SK-N-SH (cell line): ENCODE results near the gene CHST15. TPM values are rescaled to one million over a fixed set of nuclear protein-coding genes. Genes with fewer than 3 reads are reported as not detected.

Source experiments
- CTCF ChIA-PET: fragments of 300-600, 350-600 bp; formaldehyde crosslinking; extraction: SDS; loops from one replicate; lab custom pipeline; 2021; lab: Yijun Ruan, JAX
- POLR2A ChIA-PET: fragments of 350-600 bp; sonication (Branson Sonifier 250); formaldehyde crosslinking; extraction: SDS; loops from one replicate; lab custom pipeline; 2020; ENCODE audit warnings: antibody characterized with exemption, inconsistent platforms; lab: Yijun Ruan, JAX
- DNase-seq: peaks from one replicate; pipeline ENCODE4 v3.0.0; 2012
- H2AFZ ChIP-seq: fragments of 200-600 bp; sonication (generic); 2 replicates; pipeline ENCODE4 v1.8.1; 2016; ENCODE audit warnings: antibody characterized with exemption, mild to moderate bottlenecking, low read depth
- H3F3A ChIP-seq: fragments of 200-600 bp; sonication (generic); replicated peaks from 2 replicates; pipeline ENCODE3; 2016; ENCODE audit warnings: antibody characterized with exemption, mild to moderate bottlenecking; ENCODE audit not compliant: insufficient read depth
- H3K27ac ChIP-seq, 2 experiments: fragments of 200-500 bp in 1 of 2; fragments of 200-600 bp in 1 of 2; sonication (Bioruptor generic) in 1 of 2; sonication (generic), shearing (Covaris generic) in 1 of 2; 2 replicates each; pipeline versions ENCODE4 v1.5.1 to v1.6.1; 2014 to 2016; ENCODE audit warnings: low read depth in 2 of 2, inconsistent platforms in 1 of 2, low read length in 1 of 2, mild to moderate bottlenecking in 1 of 2, mixed read lengths in 1 of 2
- H3K27me3 ChIP-seq: fragments of 200-600 bp; sonication (generic), shearing (Covaris generic); 2 replicates; pipeline ENCODE4 v1.6.1; 2016; ENCODE audit warnings: mixed run types; ENCODE audit not compliant: insufficient read depth
- H3K36me3 ChIP-seq, 2 experiments: fragments of 200-500 bp in 1 of 2; fragments of 200-600 bp in 1 of 2; sonication (Bioruptor generic) in 1 of 2; sonication (generic) in 1 of 2; replicated peaks in 1 of 2; 2 replicates each; pipeline versions ENCODE3 to v1.5.1; 2014 to 2016; ENCODE audit warnings: low read length in 1 of 2, mild to moderate bottlenecking in 1 of 2; ENCODE audit not compliant: insufficient read depth in 2 of 2, control insufficient read depth in 1 of 2
- H3K4me1 ChIP-seq, 2 experiments: fragments of 200-500 bp in 1 of 2; fragments of 200-600 bp in 1 of 2; sonication (Bioruptor generic) in 1 of 2; sonication (generic), shearing (Covaris generic) in 1 of 2; 2 replicates each; pipeline versions ENCODE4 v1.5.1 to v1.6.1; 2014 to 2016; ENCODE audit warnings: low read depth in 1 of 2, low read length in 1 of 2, mixed run types in 1 of 2; ENCODE audit not compliant: insufficient read depth in 2 of 2, control insufficient read depth in 1 of 2
- H3K4me2 ChIP-seq: fragments of 200-600 bp; sonication (generic), shearing (Covaris generic); 2 replicates; pipeline ENCODE4 v1.6.1; 2017; ENCODE audit warnings: mixed run types
- H3K4me3 ChIP-seq, 2 experiments: fragments of 200-500 bp in 1 of 2; fragments of 200-600 bp in 1 of 2; sonication (Bioruptor generic) in 1 of 2; sonication (generic), shearing (Covaris generic) in 1 of 2; 2 replicates each; pipeline versions ENCODE4 v1.5.1 to v1.8.1; 2014 to 2016; ENCODE audit warnings: low read depth in 2 of 2, inconsistent platforms in 1 of 2, low read length in 1 of 2, mild to moderate bottlenecking in 1 of 2, mixed read lengths in 1 of 2, moderate library complexity in 1 of 2
- H3K79me2 ChIP-seq: fragments of 200-600 bp; sonication (generic); 2 replicates; pipeline ENCODE4 v1.8.1; 2017; ENCODE audit warnings: mild to moderate bottlenecking; ENCODE audit not compliant: insufficient read depth
- H3K9ac ChIP-seq: fragments of 200-600 bp; sonication (generic); 2 replicates; pipeline ENCODE4 v1.6.1; 2017; ENCODE audit warnings: mixed run types
- H3K9me2 ChIP-seq: fragments of 200-600 bp; sonication (generic); 2 replicates; pipeline ENCODE4 v1.6.1; 2017; ENCODE audit warnings: mixed run types
- H3K9me3 ChIP-seq: fragments of 200-600 bp; sonication (generic); 2 replicates; pipeline ENCODE4 v1.6.1; 2017; ENCODE audit warnings: mixed run types, mild to moderate bottlenecking, moderate library complexity
- H4K20me1 ChIP-seq: fragments of 200-600 bp; sonication (generic); 2 replicates; pipeline ENCODE4 v1.6.1; 2017; ENCODE audit warnings: mild to moderate bottlenecking, mixed run types; ENCODE audit not compliant: insufficient read depth
- ELF1 ChIP-seq: IDR thresholded peaks from 2 replicates; pipeline ENCODE4 v1.4.0; 2012
- EP300 ChIP-seq, 2 experiments: IDR thresholded peaks; 2 replicates each; pipeline versions ENCODE4 v1.4.0 to v1.6.1; 2012; ENCODE audit warnings: borderline replicate concordance in 1 of 2, low read depth in 1 of 2, low read length in 1 of 2
- FOSL2 ChIP-seq: IDR thresholded peaks from 2 replicates; pipeline ENCODE4 v1.4.0; 2012; ENCODE audit warnings: low read depth, mild to moderate bottlenecking, moderate library complexity, borderline replicate concordance
- FOXM1 ChIP-seq: IDR thresholded peaks from 2 replicates; pipeline ENCODE4 v1.4.0; 2012; ENCODE audit warnings: low read depth, mild to moderate bottlenecking
- GABPA ChIP-seq: IDR thresholded peaks from 2 replicates; pipeline ENCODE4 v1.4.0; 2012; ENCODE audit warnings: low read depth, mild to moderate bottlenecking
- MEF2A ChIP-seq: IDR thresholded peaks from 2 replicates; pipeline ENCODE4 v1.4.0; 2012; ENCODE audit warnings: low read depth, borderline replicate concordance
- MXI1 ChIP-seq: IDR thresholded peaks from 2 replicates; pipeline ENCODE4 v1.6.1; 2012; ENCODE audit warnings: mild to moderate bottlenecking, low read depth, low read length, improper control_type of control experiment
- REST ChIP-seq: IDR thresholded peaks from 2 replicates; pipeline ENCODE4 v1.6.1; 2012; ENCODE audit warnings: mild to moderate bottlenecking, low read depth, low read length, moderate library complexity
- RXRA ChIP-seq: IDR thresholded peaks from 2 replicates; pipeline ENCODE4 v1.4.0; 2012; ENCODE audit warnings: low read depth, mild to moderate bottlenecking, borderline replicate concordance
- SIN3A ChIP-seq: IDR thresholded peaks from 2 replicates; pipeline ENCODE4 v1.6.1; 2012; ENCODE audit warnings: low read depth, mild to moderate bottlenecking, low read length, moderate library complexity, borderline replicate concordance
- TCF12 ChIP-seq: IDR thresholded peaks from 2 replicates; pipeline ENCODE4 v1.4.0; 2012
- USF1 ChIP-seq: IDR thresholded peaks from 2 replicates; pipeline ENCODE4 v1.4.0; 2012; ENCODE audit warnings: low read depth, borderline replicate concordance
- USF2 ChIP-seq: fragments of 150-350 bp; IDR thresholded peaks from 2 replicates; pipeline ENCODE4 v1.6.1; 2017; ENCODE audit warnings: antibody characterized with exemption, low read length, low read depth, borderline replicate concordance
- YY1 ChIP-seq: IDR thresholded peaks from 2 replicates; pipeline ENCODE4 v1.4.0; 2012; ENCODE audit warnings: low read depth, mild to moderate bottlenecking
- WGBS: methylation state at CpG from one replicate; pipeline ENCODE4 v1.1.6; 2017; ENCODE audit warnings: low lambda C conversion rate; 5-methylcytosine and 5-hydroxymethylcytosine counted together
- polyA plus RNA-seq, 3 experiments: library from polyadenylated mRNA; depleted of rRNA; stranded (reverse); fragments of >200 nt; gene quantifications; 2 replicates each; pipeline ENCODE4 v1.2.3, GENCODE V29; 2012

Gene CHST15
- polyA plus RNA-seq, 1 of the 3 experiments (the other 2 are of a cell fraction) = 0.02 TPM

GRCh38 chr10:124015991-124016390 is 77.4 kb downstream of the CHST15 start (continued):
- TF ChIP-seq REST = no peak
- no peak for TF ChIP-seq YY1
- TF ChIP-seq FOXM1 = no peak
- TF ChIP-seq RXRA = no peak
- TF ChIP-seq USF1 = no peak
- no peak for TF ChIP-seq MEF2A

GRCh38 chr10:124014416-124015154 is 78.8 kb downstream of the CHST15 start:
- CTCF ChIA-PET = interaction anchor here (1.3 to 3.5 kb wide), 3 partner anchors 20 to 375 kb away, joined by 4 to 13 read pairs (median 5); no protein-coding TSS in a partner anchor
- no peak for DNase-seq
- H3K9me3 ChIP-seq = no peaks in the 10 kb centered on the region
- H3K36me3 ChIP-seq = no peaks in the 10 kb centered on the region
- H3K9me2 ChIP-seq = no peaks in the 10 kb centered on the region
- H3K4me2 ChIP-seq = no peak overlapping the region
- no peaks in the 10 kb centered on the region for H3K27me3 ChIP-seq
- H3K4me1 ChIP-seq = no peaks in the 10 kb centered on the region
- no peak overlapping the region for H3K9ac ChIP-seq
- no peak overlapping the region for H3K27ac ChIP-seq
- 67% methylated on average over 21 of the region's 22 CpGs for WGBS
- no peak overlapping the region for H3K4me3 ChIP-seq
- H2AFZ ChIP-seq = no peak overlapping the region
- no peak for TF ChIP-seq SIN3A
- no peak for TF ChIP-seq GABPA
- no peak for TF ChIP-seq TCF12
- TF ChIP-seq EP300 (IDR thresholded peaks at IDR 0.05; ENCODE audit: borderline replicate concordance in 1 of 2, low read depth in 1 of 2, low read length in 1 of 2) = no peak
- TF ChIP-seq FOSL2 = no peak
- TF ChIP-seq USF2 = no peak
- no peak for TF ChIP-seq FOXM1
- no peak for TF ChIP-seq REST
- TF ChIP-seq MXI1 = no peak
- TF ChIP-seq ELF1 = no peak
- TF ChIP-seq, all 33 proteins: peak for 0
- POLR2A ChIA-PET = no interaction called here
- Histone ChIP-seq H3K79me2 (no peaks in the 10 kb centered on the region), H4K20me1 (no peaks in the 10 kb centered on the region), H3F3A (no peaks in the 10 kb centered on the region)
